ENCODE data around the gene FBXL17. TPM values are rescaled to one million over a fixed set of nuclear protein-coding genes. Genes with fewer than 3 reads are reported as not detected.

The FBXL17 gene
- total RNA-seq, 1 donor from 2014 or later, result 4.2 TPM

DNA sequence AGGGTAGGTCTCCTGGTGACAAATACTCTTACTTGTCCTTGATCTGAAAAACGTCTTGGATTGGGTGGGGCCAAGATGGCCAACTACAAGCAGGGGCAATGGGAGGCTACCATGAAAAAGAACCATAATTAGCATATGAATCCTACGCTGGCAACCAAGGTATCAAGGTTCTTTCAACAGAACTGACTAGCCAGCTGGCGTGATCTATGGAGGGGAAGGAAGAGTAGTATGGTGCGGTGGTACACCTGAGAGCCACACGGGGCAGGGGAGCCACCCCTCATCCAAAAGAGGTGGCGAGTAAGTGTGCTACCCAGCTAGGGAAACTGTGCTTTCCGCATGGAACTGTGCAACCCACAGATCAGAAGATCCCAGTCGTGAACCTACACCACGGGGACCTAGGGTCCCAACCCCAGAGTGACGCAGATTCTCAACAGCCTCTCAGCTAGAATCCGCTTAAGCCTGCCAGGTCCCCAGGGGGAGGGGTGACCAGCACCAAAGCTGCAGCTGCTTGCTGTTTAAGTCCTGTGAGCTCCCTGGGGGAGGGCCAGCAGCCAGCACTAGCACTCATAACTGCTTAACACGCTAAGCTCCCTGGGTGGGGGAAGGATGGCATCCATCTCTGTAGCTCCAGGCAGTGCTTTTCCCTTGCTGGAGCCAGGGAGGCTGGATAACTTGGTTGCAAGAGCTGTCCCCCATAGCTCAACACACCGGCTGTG lies 334.8 kb downstream of the FBXL17 start:
- DNase-seq (ENCODE audit: low read depth), result no peak
- H3K4me3 ChIP-seq (ENCODE audit: low read depth, low read length), result no peak overlapping the region
- no peak for TF ChIP-seq CTCF (conservative IDR thresholded peaks at IDR 0.05; ENCODE audit: low read depth, low read length)

DNA sequence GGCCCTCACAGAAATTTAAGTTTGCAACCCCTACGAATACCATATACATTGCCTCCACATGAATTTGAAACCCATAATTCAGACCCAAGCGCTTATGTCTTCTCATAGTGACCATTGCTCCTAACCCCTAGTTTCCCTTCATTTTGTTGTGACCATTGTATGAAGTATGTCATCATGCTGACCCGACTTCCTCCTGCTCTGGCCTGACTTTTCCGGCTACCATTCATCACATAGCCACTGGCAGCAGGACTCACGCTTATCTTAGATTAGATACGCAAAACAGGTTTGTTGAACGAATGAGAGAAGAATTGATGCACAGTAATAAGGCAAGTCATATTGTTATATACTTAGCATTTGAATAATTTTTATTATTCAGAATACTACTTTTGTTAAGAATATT lies 345.4 kb downstream of the FBXL17 start:
- H3K4me3 ChIP-seq (ENCODE audit: low read depth, low read length), result no peak overlapping the region
- TF ChIP-seq CTCF (conservative IDR thresholded peaks at IDR 0.05; ENCODE audit: low read depth, low read length), result no peak
- DNase-seq (ENCODE audit: low read depth), result no peak

DNA sequence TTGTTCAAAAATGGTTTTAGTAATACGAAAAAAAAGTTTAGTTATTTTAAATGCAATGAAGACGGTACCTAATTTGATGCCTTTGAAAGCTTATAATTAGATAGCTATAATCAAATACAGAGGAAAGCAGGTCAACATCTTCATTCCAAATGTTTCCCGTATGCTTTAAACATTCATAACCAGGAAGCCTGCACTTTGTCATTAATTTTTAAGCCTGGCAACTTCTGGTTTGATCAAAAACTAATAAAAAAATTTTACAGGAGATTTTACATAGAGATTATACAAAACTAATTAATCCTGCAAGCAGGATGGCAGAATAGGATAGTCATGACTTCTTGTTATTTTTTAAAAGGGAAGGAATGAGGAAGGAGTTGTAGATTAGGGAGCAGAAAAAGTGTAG lies 353.0 kb downstream of the FBXL17 start:
- H3K4me3 ChIP-seq (ENCODE audit: low read depth, low read length), result no peak overlapping the region
- no peak for TF ChIP-seq CTCF (conservative IDR thresholded peaks at IDR 0.05; ENCODE audit: low read depth, low read length)
- DNase-seq (ENCODE audit: low read depth), result no peak

- TF ChIP-seq CTCF (conservative IDR thresholded peaks at IDR 0.05; ENCODE audit: low read depth, low read length), result no peak
- DNase-seq (ENCODE audit: low read depth), result no peak
- H3K4me3 ChIP-seq (ENCODE audit: low read depth, low read length), result no peak overlapping the region
Observed at GRCh38 chr5:108028412-108028811, 353.5 kb downstream of the FBXL17 start.

DNA sequence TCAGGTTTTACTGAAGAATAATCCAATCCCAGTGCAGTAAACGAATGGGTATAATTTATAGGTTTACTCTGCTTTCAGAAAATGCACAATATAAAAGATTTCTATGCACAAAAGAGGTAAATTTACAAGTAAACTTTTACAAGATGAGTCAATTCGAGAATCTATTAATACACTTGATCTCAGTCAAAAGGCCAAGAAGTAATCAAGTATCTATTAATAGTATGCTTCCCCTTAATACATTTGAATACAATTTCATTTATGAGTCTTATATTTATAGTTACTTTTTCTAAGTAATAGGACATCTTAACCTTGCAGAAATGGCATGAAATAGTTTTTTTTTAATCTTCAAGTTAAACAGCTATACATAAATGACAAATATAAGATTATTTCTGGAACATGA lies 355.9 kb downstream of the FBXL17 start:
- TF ChIP-seq CTCF (conservative IDR thresholded peaks at IDR 0.05; ENCODE audit: low read depth, low read length), result no peak
- H3K4me3 ChIP-seq (ENCODE audit: low read depth, low read length), result no peak overlapping the region
- no peak for DNase-seq (ENCODE audit: low read depth)

- no peak for DNase-seq (ENCODE audit: low read depth)
- no peak for TF ChIP-seq CTCF (conservative IDR thresholded peaks at IDR 0.05; ENCODE audit: low read depth, low read length)
- no peak overlapping the region for H3K4me3 ChIP-seq (ENCODE audit: low read depth, low read length)
Observed at GRCh38 chr5:108024986-108025385, 356.9 kb downstream of the FBXL17 start.

DNA sequence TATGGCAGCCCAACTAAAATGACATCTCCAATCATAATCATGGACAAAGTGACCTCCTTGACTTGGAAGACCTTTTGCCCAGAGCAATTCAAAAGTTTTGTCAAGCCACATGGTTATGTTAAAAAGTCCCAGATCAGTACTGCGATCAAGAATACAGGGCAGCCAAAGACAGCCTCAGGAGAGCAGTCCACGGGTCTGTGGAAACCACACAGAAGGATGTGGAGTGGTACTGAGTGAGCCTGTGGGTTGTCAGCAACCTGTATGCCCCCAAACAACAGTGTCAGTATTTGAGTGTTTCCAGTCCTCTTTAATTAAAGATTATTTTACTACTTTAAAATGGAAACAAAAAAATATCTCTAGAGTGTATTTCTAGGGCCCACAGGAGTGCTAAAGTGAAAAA lies 365.8 kb downstream of the FBXL17 start:
- DNase-seq (ENCODE audit: low read depth), result no peak
- TF ChIP-seq CTCF (conservative IDR thresholded peaks at IDR 0.05; ENCODE audit: low read depth, low read length), result no peak
- no peak overlapping the region for H3K4me3 ChIP-seq (ENCODE audit: low read depth, low read length)

All from epithelial cell of proximal tubule (primary cell).